Stimulated activated CD4-positive, alpha-beta T cell treated with anti-CD3 and anti-CD28 coated beads, Interleukin-4, amount 100 ng/mL, for 4 hours (primary cell): ENCODE data around the gene CDH22.

Experiments used
- DNase-seq, 2 experiments: peaks; one replicate each; pipeline ENCODE4 v3.0.0-alpha.2; 2020

CDH22 gene

DNA sequence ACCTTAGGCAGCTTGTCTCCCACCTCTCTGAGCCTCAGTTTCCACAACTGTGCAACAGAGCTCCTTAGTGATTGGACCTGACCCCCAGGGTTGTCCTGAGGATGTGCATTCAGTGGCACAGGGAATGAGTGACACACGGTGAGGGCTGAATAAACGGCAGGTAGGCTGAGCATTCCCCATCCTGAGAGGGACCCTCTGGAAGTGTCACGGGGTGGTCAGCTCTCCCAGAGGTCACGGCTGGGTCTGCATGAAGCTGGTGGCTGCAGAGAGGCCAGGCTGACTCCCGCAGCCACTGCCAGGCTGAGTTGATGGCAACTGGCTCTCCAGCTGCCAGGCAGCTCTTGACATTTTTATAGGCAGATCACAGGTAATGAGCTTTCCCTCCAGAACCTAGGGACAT is 147.6 kb downstream of the CDH22 start:
- no peak for DNase-seq

DNA sequence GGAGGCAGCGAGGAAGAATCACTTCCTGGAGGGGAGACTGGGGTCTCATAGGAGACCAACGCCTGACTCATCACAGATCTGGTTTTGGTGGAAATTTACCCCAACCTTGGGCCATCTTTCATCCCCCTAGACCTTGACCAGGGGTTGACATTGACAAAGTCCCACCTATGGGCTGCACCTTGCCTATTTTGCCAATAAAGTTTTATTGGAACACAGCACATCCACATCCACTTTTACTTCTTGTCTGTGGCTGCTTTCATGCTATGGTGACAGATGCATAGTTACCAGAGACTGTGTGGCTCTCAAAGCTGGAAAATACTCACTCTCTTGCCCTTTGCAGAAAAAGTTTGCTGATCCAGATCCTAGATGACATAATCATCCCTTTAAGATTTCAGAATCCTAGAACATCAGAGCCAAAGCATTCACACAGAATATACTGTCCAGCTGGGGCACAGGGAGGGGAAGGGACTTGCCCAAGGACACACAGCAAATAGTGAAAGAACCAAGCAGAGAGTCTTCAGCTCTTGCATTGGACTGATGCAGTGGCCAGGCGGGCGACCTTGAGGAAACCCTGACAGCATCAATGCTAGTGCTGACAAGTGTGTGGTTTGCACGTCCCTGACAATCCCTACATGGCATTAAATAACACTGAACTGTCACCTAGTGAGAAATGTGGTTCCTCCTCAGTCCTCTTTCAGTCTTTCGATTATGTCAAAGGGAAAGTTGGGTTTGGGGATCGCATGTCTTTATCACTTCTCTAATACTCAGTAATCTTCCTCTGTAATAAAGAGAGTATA is 149.0 kb downstream of the CDH22 start:
- no peak for DNase-seq

DNA sequence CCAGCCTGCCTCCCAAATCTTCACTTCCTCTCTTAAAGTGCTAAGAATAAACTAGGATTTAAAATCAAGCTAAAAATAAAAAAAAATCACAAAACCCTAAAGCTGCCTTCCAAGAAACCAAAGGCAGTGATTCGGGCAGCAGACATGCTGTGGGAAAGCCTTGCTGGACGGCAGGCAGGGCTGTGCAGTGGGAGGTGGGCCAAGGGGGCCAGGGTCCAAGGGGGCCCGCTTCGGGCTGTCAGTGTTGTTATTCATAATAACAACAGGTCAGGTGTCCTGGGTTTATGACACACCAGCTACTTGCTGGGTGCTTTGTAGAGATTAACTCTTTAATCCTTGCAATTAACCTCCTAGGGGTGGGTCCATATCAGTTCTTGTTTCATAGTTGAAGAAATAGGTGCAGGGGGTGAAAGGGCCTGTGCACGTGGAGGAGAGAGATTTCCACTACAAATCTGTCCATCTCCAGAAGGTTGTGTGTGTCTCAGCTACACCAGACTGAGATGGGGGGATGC is 149.8 kb downstream of the CDH22 start:
- DNase-seq, result no peak

DNA sequence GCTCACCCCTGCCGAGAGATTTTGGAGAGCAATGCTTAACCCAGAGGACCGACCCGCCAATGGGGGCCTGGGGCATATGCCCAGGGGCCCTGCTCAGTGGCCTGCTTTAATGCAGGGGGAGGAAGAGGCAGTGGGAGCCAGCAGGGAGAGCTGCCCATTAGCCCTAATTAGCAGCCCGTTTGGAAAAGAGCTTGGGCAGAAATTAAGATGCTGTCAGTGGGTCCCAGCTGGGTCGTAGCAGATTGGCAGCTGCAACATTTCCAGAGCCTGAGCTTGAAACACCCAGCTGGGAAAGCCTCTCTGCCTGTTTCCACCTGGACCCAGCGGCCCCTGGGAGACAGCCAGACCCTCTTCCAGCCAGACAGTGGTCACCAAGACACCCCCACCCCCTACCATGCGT is 150.7 kb downstream of the CDH22 start:
- no peak for DNase-seq

DNA sequence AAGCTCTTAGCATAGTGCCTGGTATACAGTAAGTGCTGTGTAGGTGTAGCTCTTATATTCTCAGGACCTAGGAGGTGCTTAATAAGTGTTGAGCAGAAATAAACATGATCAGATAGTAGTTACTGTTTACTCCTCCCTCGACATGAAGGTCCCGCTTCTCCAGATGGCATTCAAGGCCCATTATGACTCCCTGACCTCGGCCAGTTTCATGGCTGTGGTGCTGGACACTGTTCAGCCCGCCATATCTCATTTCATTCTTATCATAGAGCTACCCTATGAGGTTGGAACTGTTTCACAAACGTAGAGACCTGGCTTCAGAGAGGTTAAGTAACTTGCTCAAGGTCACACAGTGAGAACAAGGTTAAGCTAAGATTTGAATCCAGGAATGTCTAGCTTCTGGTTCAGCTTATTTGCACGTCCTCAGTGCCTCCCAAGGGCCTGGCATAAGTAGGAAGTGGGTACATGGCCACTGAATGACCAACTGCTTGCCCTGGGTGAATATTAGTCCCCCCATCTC is 151.2 kb downstream of the CDH22 start:
- no peak for DNase-seq

DNA sequence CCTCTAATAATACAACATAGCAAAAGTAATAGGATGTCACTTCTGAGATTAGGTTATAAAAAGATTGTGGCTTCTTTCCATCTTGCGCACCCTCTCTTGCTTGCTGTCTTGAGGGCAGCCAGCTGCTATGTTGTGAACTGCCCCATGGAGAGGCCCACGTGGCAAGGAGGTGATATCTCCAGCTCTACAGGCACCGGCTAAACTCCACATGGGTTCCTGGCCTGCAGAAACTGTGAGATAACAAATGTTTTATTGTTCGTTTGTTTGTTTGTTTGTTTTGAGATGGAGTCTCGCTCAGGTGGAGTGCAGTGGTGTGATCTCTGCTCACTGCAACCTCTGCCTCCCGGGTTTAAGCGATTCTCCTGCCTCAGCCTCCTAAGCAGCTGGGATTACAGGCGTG is 152.2 kb downstream of the CDH22 start:
- no peak for DNase-seq

DNA sequence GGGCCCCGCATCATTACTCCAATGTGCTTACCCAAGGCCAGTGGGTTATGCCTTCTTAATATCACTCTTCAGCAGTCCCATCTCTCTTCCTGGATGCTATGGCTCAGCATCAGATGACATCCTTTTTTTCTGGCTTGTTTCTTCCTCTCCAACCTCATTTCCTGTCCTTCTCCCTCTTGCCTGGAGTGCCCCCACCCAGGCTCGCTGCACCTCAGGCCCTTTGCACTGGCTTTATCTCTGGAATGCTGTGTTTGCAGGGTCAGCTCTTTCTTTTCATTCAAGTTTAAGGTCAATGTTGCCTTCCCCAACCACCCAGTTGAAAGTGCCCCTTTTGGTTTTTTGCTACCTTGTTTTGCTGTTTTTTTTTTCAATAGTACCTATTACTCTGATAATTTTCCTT is 153.5 kb downstream of the CDH22 start:
- DNase-seq, result no peak

DNA sequence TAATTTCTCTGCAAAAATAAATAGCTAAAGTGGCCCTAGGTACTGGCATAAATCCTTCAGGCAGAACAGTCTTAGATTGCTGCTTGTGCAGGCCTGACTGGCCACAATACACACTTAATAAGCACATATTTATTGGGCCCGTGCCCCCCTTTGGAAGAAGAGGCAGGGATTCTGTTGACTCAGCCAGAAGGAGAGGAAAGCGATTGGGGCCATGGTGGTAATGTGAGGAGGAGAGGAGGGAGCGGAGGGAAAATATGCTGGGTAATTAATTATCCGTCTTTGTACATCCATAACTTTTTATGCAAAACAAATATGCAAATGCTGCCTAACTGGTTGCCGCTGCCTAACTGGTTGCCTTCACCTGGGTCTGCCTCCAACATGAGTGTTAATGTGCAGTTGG is 154.0 kb downstream of the CDH22 start:
- no peak for DNase-seq

DNA sequence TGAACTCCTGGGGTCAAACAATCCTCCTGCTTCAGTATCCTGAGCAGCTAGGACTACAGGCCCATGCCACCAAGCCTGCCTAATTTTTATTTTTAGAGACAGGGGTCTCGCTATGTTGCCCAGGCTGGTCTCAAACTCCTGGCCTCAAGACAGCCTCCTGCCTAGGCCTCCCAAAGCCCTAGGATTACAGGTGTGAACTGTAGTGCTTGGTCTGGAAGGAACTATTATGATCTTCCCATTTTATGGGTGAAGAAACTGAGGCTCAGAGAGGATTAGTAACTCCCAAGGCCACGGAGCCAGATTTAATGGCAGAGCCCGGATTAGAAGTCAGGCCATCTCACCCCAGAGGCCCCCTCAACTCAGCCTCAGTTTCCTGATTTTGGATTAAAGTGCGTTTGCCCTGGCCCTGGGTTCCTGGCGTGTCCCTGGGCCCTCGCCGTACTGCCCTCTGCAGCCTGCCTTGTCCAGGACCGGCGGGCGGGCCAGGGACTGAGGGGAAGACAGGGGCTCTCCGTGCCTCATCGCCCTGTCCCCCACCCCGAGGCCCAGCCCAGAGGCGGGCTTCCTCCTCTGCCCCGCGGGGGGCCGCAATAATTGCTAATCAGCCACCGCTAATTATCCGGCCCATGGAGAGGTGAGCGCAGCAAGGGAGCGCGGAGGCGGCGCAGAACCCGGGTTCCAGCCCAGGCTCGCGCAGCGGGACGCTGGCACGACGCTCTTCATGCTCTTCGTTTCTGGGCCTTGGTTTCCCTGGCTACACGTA is 155.3 kb downstream of the CDH22 start:
- DNase-seq, result no peak

DNA sequence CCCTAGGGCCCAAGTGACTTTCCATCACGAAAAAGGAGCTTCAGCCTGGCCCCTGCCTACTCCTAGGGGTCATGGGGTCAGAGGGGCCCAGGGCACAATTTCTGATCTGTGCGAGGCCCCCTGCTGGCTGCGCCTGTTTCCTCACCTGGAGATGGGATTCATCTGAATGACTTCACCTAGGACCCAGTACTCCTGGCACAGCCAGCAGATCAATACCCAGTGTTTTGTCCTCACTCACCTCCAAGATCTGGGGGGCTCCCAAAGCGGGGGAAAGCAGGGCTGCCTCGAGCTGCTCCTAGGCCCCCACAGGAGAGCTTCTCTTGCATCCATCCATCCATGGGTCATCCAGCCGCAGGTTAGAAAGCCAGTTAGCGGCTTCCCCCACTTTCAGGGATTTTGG is 156.4 kb downstream of the CDH22 start:
- DNase-seq, result no peak

DNA sequence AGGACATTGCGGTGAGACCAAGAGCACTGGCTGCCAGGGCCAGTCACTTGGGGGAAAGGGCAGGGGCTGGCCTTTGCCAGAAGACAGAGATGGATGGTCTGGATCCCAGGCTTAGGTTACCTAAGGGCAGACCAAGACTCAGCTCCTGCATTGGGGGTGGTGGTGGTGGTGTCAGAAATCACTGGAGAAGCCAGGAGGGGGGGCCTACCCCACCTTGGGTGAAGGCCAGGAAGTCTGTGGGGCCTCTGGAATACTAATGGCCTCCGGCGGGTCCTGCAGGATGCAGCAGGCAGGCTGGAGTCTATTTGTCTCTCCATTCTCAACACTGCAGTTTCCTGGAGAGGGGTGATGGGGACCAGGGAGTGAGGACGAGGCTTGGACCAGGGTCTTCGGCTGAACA is 157.4 kb downstream of the CDH22 start:
- DNase-seq, result no peak

DNA sequence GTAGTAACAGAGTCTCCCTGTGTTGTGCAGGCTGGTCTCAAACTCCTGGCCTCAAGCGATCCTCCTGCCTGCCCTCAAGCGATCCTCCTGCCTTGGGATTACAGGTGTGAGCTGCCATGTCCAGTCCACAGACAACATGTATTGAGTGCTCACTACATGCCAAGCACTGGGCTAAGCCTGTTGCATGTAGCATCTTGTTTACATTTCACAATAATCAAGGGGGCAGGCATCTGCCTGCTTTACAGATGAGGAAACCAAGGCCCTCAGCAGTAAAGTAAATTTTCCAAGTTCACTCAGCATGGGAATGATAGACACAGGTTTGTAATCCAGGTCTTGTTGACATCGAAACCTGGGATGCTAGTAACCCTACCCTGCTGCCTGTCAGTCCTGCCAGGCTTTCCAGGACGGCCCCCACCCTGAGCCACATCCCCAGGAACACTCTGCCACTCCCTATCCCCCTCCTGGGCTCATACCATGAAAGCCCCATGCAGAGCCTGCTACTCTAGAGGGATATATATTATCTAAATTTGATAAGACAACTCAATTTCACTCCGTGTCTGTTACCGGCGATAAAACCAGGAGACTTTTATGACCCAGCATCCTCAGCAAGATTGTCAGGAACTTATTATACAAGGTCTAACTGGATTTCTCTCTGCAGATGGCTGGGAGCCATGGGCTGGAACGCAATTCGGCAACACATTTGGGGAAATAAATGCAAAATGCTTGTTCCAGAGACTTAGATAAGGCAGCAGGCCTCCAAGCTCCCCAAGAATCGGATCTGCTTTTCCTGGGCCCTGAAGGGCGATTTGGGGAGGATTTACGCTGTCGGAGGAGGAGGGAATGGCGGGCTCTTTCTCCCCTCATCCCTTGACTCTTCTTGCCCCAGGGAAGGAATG is 159.7 kb downstream of the CDH22 start:
- DNase-seq, result no peak

DNA sequence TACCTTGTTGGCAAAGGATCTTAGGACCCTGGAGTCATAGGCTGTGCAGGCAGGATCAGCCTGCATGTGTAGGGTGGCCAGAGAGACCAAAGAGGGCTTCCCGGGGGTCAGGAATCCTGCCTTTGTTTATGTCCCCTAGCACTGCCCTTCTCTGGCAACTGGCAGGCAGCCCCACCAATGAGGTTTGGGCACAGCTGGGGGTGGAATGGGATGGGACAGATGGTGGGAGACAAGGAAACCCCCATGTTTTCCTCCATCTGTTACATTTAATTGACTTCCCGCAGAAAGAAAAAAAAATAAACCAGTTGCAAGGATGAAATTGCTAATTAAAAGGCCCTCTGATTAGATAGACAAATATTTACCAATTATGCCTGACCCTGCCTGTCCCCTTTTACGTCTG is 162.6 kb downstream of the CDH22 start:
- DNase-seq, result no peak

DNA sequence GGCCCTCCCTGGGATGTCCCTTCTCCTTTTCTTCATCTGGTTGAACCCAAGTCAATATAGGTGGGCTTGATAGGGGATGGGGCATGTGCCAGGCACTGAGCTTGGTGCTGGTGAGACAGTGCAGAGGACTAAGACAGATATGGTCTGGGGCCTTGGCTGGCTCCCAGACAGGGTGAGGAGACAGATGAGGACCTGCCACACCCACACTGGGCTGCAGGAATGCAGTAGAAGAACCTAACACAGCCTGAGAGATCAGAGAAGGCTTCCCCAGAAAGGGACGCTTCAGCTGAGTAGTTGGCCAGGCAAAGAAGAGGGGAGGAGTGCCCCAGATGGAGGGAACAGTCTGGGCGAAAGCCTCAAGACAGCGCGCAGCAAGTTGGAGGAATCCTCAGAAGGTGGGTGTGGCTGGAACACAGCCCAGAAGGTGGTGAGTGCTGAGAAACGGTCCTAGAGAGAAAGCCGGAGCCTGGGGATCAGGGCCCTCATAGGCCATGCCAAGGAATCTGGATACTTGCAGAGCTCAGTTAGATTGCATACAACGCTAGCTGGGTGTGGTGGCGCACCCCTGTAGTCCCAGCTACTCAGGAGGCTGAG is 163.8 kb downstream of the CDH22 start:
- no peak for DNase-seq

DNA sequence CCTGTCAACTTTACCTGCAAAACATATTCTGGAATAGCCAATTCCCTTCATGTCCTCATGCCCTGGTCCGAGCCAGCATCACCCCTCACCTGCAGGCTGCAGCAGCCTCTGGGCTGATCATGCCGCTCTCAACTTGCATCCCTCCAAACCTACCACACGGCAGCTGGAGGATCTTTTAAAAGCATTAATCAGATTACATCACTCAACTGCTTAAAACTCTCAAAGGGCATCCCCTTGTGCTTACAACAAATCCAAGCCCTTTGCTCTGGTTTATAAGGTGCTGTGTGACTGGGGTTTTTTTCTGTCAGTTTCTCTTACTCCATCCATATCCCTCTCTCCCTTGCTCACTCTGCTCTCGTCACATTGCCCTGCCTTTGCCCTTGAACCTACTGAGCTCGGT is 166.2 kb downstream of the CDH22 start:
- DNase-seq, result no peak

DNA sequence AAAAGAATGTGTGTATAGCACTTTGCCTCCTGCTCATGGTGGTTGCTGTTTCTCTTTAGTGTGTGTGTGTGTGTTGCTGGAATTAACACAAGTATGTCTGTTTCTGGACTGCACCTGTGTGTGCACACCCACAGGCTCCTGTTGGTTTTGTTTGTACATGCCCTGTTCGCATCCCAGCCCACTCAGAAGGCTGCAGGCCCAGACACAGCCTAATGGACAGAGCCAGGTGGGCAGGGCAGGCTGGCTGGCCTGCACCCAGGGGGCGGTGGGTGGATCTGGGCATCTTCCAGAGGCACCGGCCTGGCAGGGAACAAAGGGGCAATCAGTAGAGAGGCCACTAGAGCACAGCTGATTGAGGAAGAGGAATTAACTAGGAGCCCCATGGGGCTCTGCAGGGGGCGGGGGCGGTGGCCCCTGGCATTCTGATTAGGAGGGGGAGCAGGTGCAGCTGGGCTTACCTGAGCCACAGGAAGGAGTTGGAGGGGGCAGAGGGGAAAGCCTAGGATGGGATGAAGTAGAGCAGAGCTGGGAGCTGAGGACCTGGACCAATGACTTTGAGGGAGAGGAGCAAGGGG is 168.3 kb downstream of the CDH22 start:
- DNase-seq, result no peak

DNA sequence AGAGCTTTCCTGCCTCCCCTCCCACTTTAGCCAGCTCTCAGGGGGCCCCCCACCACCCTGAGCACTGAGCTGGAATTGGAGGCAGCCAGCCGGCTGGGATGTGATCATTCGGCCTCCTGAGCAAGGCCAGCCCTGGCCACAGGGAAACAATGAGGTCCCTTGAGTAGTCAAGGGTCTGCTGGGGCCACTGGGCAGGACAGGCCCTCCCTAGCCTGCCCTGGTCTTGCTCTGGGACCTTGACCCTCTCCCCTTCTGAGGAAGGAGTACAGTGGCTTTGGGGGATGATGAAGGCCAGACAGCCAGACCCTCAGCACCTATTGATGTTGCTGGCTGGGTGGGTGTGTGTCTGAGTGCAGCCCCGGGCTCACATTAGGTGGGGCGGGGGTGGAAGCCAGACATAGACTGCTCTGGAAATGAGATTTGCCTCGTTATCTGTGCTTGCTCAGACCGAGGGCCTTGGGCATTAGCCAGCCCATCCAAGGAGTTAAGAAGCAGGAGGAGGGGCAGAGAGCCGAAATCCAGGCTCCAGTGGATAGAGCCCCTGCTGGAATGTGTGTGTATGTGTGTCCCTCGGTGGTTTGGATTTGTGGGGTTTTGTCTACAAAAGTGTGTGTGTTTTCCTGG is 168.9 kb downstream of the CDH22 start:
- no peak for DNase-seq

DNA sequence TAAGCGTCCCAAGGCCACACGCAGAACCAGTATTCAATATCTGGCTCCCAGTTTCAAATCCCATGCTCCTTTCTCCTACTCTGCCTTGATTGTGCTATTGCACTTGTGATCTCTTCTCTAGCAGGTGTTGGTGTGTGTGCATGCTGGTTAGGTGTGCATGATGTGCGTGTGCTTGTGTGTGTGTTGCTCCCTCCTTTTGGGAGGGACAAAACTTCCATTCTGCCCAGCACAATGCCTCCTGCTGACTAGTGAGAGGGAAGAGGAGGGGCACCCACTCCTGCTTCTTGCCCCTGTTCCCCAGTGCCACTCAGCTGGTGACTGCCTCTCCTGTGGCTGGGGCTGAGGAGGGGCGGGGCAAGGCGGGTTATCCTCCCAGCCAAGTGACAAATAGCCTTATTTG is 170.5 kb downstream of the CDH22 start:
- DNase-seq, result no peak

DNA sequence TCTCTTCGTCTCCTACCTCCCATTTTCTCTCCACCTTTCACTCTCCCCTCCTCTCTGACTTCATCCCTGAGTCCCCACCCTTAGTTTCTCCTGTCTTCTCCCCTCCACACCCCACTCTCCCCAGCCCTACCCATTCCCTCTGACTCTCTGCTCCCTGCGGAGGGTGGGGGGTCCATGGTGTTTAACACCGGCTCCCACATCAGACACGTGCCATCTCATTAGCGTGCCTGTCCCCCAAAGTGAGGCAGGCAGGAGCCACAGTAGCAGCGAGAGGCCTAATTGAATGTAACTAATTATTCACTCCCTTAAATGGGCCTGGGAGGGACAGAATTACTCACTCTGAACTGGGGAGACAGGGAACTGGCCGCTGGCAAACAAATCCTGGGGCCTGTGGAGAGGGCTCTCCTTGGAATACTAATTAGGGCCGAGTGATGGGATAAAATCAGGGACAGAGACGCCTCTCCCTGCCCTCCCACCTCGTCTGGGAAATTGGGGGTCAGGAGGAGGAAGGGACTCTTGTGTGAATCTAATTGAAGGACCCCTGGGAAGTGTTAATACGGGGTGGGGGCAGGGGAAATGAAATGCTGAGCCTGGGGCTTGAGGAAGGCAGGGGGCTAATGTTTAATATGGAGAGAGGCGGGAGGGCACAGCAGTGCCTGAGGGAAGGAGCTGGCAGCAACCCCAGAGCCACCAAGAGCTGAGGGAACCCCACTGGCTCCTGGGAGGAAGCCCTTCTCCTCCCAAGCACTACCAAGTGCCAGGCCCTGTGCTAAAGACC is 172.3 kb downstream of the CDH22 start:
- no peak for DNase-seq

DNA sequence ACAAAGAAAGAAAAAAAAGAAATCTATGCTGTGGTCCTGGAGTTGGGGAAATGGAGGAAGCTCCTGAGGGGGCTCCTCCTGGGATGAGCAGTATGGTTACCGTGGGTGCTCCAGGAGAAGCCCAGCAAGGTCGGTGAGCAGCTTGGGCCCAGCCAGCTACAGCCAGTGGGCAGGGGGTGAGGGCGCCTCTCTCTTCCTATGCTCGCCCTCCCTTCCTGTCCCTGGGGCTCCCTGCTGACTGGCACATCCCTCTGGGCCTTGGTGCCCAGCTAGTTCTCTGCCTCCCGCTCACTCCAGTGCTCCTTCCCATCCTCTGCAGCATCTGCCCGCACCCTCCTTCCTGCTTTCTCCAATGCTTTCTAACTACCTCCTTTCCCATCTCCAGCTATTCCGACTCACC is 173.6 kb downstream of the CDH22 start:
- no peak for DNase-seq
